CD14-positive monocyte (primary cell): ENCODE measurements around the gene ARHGEF3. TPM values are rescaled to one million over a fixed set of nuclear protein-coding genes. Genes with fewer than 3 reads are reported as not detected.
A peak's percentile ranks its signal among the peaks of the same experiment; 100 is the strongest.

ENCODE experiments used
- DNase-seq, 3 donors: peaks; one replicate each; pipeline ENCODE4 v3.0.0-alpha.2; 2011 to 2022
- H2AFZ ChIP-seq: 2 replicates; pipeline ENCODE4 v1.6.0; 2012; ENCODE audit warnings: mild to moderate bottlenecking, low read depth, low read length, inconsistent platforms; ENCODE audit not compliant: insufficient read depth, poor library complexity, severe bottlenecking
- H3K27ac ChIP-seq, 2 donors: 1 replicate in 1 of 2; 2 replicates in 1 of 2; pipeline ENCODE4 v1.5.1; 2012 to 2013; ENCODE audit warnings: low read length in 2 of 2, control low read depth in 1 of 2, inconsistent platforms in 1 of 2, low read depth in 1 of 2, mild to moderate bottlenecking in 1 of 2
- H3K27me3 ChIP-seq, 2 donors: one replicate each; pipeline versions ENCODE4 v1.6.0 to v1.6.1; 2011 to 2013; ENCODE audit warnings: low read length in 2 of 2; ENCODE audit not compliant: control insufficient read depth in 2 of 2, insufficient read depth in 2 of 2
- H3K36me3 ChIP-seq, 2 donors: replicated peaks in 1 of 2; 1 replicate in 1 of 2; 2 replicates in 1 of 2; pipeline versions ENCODE4 v1.5.1 to v1.6.1; 2012 to 2013; ENCODE audit warnings: low read length in 2 of 2, control low read depth in 1 of 2, inconsistent platforms in 1 of 2, mild to moderate bottlenecking in 1 of 2; ENCODE audit not compliant: insufficient read depth in 2 of 2, control insufficient read depth in 1 of 2
- H3K4me1 ChIP-seq, 2 donors: 1 replicate in 1 of 2; 2 replicates in 1 of 2; pipeline versions ENCODE4 v1.5.1 to v1.6.1; 2012 to 2013; ENCODE audit warnings: low read length in 2 of 2, control low read depth in 1 of 2, inconsistent platforms in 1 of 2, mild to moderate bottlenecking in 1 of 2, moderate library complexity in 1 of 2; ENCODE audit not compliant: insufficient read depth in 2 of 2, control insufficient read depth in 1 of 2
- H3K4me2 ChIP-seq: replicated peaks from 2 replicates; pipeline ENCODE3; 2012; ENCODE audit warnings: low read length, moderate library complexity, mild to moderate bottlenecking; ENCODE audit not compliant: poor library complexity, severe bottlenecking; ENCODE audit errors: extremely low read depth
- H3K4me3 ChIP-seq, 3 experiments: fragments of 200-600 bp in 1 of 3; sonication (generic) in 1 of 3; replicated peaks in 1 of 3; 1 replicate in 2 of 3; 2 replicates in 1 of 3; pipeline ENCODE4 v1.5.1; 2011 to 2013; ENCODE audit warnings: low read length in 3 of 3, mild to moderate bottlenecking in 3 of 3, control low read depth in 2 of 3, low read depth in 2 of 3, inconsistent platforms in 1 of 3, moderate library complexity in 1 of 3
- H3K79me2 ChIP-seq: 2 replicates; pipeline ENCODE4 v1.6.0; 2012; ENCODE audit warnings: mild to moderate bottlenecking, control low read depth, inconsistent platforms, low read length, moderate library complexity; ENCODE audit not compliant: insufficient read depth
- H3K9ac ChIP-seq: 2 replicates; pipeline ENCODE4 v1.6.0; 2017; ENCODE audit warnings: low read length, mild to moderate bottlenecking; ENCODE audit not compliant: insufficient read depth, poor library complexity, severe bottlenecking
- H3K9me3 ChIP-seq, 2 donors: replicated peaks in 1 of 2; 1 replicate in 1 of 2; 2 replicates in 1 of 2; pipeline versions ENCODE4 v1.5.1 to v1.6.1; 2012 to 2013; ENCODE audit warnings: low read length in 2 of 2, control low read depth in 1 of 2; ENCODE audit not compliant: control insufficient read depth in 1 of 2, insufficient read depth in 1 of 2
- H4K20me1 ChIP-seq: 2 replicates; pipeline ENCODE4 v1.6.0; 2012; ENCODE audit warnings: mild to moderate bottlenecking, low read length, control low read depth, moderate library complexity; ENCODE audit not compliant: insufficient read depth
- H3K27ac Mint-ChIP-seq, 7 donors: one replicate each; pipeline ENCODE4 v1.8.0; 2020; ENCODE audit warnings: mild to moderate bottlenecking in 7 of 7, mixed read lengths in 7 of 7, moderate library complexity in 6 of 7, inconsistent platforms in 2 of 7
- H3K27me3 Mint-ChIP-seq, 3 donors: one replicate each; pipeline ENCODE4 v1.8.0; 2021 to 2022; ENCODE audit warnings: low read depth in 3 of 3, mild to moderate bottlenecking in 3 of 3, mixed read lengths in 3 of 3, moderate library complexity in 3 of 3, inconsistent platforms in 1 of 3
- H3K36me3 Mint-ChIP-seq, 2 donors: one replicate each; pipeline ENCODE4 v1.8.0; 2020; ENCODE audit warnings: mixed read lengths in 2 of 2, inconsistent platforms in 1 of 2, mild to moderate bottlenecking in 1 of 2
- H3K4me1 Mint-ChIP-seq: one replicate; pipeline ENCODE4 v1.8.0; 2020; ENCODE audit warnings: mild to moderate bottlenecking, mixed read lengths
- H3K4me3 Mint-ChIP-seq, 2 donors: one replicate each; pipeline ENCODE4 v1.8.0; 2020; ENCODE audit warnings: mild to moderate bottlenecking in 2 of 2, mixed read lengths in 2 of 2, moderate library complexity in 1 of 2
- H3K9me3 Mint-ChIP-seq, 7 donors: one replicate each; pipeline ENCODE4 v1.8.0; 2020 to 2022; ENCODE audit warnings: mixed read lengths in 7 of 7, mild to moderate bottlenecking in 6 of 7, moderate library complexity in 6 of 7, inconsistent platforms in 2 of 7
- CTCF ChIP-seq: fragments of 200-600 bp; IDR thresholded peaks from one replicate; pipeline ENCODE4 v1.8.0; 2022; ENCODE audit warnings: antibody characterized with exemption, mild to moderate bottlenecking
- WGBS: methylation state at CpG from one replicate; pipeline ENCODE4 v1.1.5; 2013; ENCODE audit warnings: missing lambda C conversion rate; ENCODE audit not compliant: insufficient coverage; 5-methylcytosine and 5-hydroxymethylcytosine counted together
- intact Hi-C, 2 donors: fragments of 100-400 bp; cut with micrococcal nuclease; formaldehyde crosslinking; loops; one replicate each; pipeline versions ENCODE4 v1.15.0 to v1.15.1; 2023
- polyA plus RNA-seq, 3 donors: library from polyadenylated mRNA; depleted of rRNA in 1 of 3; unstranded in 2 of 3; stranded (reverse) in 1 of 3; fragments of 300-500 nt in 2 of 3; fragments of >200 nt in 1 of 3; fragmentation: Illumina TruSeq in 2 of 3; gene quantifications; 1 replicate in 2 of 3; 2 replicates in 1 of 3; pipeline ENCODE4 v1.2.3, GENCODE V29; 2012 to 2021

The ARHGEF3 gene
- polyA plus RNA-seq, 3 donors: 22.6 to 29.5 (median 26.5) TPM

- intact Hi-C loops: loop anchor here (2.0 to 10.0 kb wide), 5 partner anchors 100 to 248 kb away; partner anchors contain the start of genes CCDC66 (in 1 of the 2) and TASOR (in 1 of the 2)
Observed at GRCh38 chr3:56802378-56802745, 613 bp upstream of the ARHGEF3 start.

More at GRCh38 chr3:56802378-56802745, 613 bp upstream of the ARHGEF3 start:
- Mint-ChIP-seq H3K4me1 (peaks cover 36% of the 10 kb centered on the region), H3K36me3 (peaks cover 3 to 13% of the 10 kb centered on the region in 2 donors), H3K9me3 (peaks cover 0 to 2% (median 0%) of the 10 kb centered on the region in 7 donors), H3K4me3 (peak overlapping the region; percentile 85 to 99), H3K27ac (peak overlapping the region in 2 of 7 donors; percentile 41 to 61), H3K27me3 (peaks cover 0 to 2% (median 2%) of the 10 kb centered on the region in 3 donors)
- TF ChIP-seq CTCF: peak; percentile 5
- H3K36me3 ChIP-seq: no peaks in the 10 kb centered on the region
- no peak for DNase-seq
- no peak overlapping the region for H3K27ac ChIP-seq
- H3K9ac ChIP-seq: peak overlapping the region; percentile 71
- peak overlapping the region; percentile 56 to 95 (median 93) for H3K4me3 ChIP-seq
- H3K4me2 ChIP-seq: peak overlapping the region; percentile 88
- peaks cover 35 to 48% of the 10 kb centered on the region in 2 donors for H3K4me1 ChIP-seq
- H3K27me3 ChIP-seq: no peaks in the 10 kb centered on the region
- WGBS: 82% methylated on average over 4 of the region's 8 CpGs
- H3K79me2 ChIP-seq: peaks cover 42% of the 10 kb centered on the region
- peaks cover 17% of the 10 kb centered on the region for H4K20me1 ChIP-seq
- peak overlapping the region; percentile 91 for H2AFZ ChIP-seq
- H3K9me3 ChIP-seq: no peaks in the 10 kb centered on the region
